BE2C (cell line): Measurements from ENCODE around the gene WWP2.

Experiments used
- DNase-seq: peaks from one replicate; pipeline ENCODE4 v3.0.0-alpha.2; 2020
- H3K27me3 ChIP-seq: fragments of 250-450 bp; sonication (Bioruptor Pico); 2 replicates; pipeline ENCODE4 v1.5.1; 2020; ENCODE audit warnings: mild to moderate bottlenecking
- H3K36me3 ChIP-seq: fragments of 250-450 bp; sonication (Bioruptor Pico); 2 replicates; pipeline ENCODE4 v1.5.1; 2020; ENCODE audit warnings: mild to moderate bottlenecking
- H3K4me1 ChIP-seq: fragments of 250-450 bp; sonication (Bioruptor Pico); 2 replicates; pipeline ENCODE4 v1.5.1; 2020
- H3K4me3 ChIP-seq: 2 replicates; pipeline ENCODE4 v1.5.1; 2011; ENCODE audit warnings: low read depth, low read length
- H3K9me3 ChIP-seq: fragments of 250-450 bp; sonication (Bioruptor Pico); 2 replicates; pipeline ENCODE4 v1.5.1; 2020
- TF ChIP-seq, protein P1 (sequence below): IDR thresholded peaks from 2 replicates; pipeline ENCODE4 v1.5.1; 2012; ENCODE audit warnings: mild to moderate bottlenecking, low read depth, low read length

The WWP2 gene

DNA sequence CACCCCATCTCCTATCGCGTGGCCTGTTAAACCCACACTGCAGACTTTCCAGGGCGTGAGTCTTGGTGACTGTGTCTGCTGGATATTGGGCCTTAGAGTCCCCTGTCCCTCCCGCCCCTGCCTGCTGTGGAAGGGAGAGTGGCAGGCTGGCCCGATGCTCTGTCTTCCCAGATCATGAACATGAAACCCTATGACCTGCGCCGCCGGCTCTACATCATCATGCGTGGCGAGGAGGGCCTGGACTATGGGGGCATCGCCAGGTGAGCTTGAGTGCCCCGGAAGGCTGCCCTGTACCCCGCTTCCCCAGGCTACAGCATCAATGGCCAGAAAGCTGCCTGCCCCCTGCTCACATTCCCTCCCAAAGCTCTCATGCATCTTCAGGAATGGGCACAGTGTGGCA, 169.5 kb downstream of the WWP2 start:
- TF ChIP-seq, protein P1, sequence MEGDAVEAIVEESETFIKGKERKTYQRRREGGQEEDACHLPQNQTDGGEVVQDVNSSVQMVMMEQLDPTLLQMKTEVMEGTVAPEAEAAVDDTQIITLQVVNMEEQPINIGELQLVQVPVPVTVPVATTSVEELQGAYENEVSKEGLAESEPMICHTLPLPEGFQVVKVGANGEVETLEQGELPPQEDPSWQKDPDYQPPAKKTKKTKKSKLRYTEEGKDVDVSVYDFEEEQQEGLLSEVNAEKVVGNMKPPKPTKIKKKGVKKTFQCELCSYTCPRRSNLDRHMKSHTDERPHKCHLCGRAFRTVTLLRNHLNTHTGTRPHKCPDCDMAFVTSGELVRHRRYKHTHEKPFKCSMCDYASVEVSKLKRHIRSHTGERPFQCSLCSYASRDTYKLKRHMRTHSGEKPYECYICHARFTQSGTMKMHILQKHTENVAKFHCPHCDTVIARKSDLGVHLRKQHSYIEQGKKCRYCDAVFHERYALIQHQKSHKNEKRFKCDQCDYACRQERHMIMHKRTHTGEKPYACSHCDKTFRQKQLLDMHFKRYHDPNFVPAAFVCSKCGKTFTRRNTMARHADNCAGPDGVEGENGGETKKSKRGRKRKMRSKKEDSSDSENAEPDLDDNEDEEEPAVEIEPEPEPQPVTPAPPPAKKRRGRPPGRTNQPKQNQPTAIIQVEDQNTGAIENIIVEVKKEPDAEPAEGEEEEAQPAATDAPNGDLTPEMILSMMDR, result no peak
- no peaks in the 10 kb centered on the region for H3K9me3 ChIP-seq
- H3K36me3 ChIP-seq, result no peaks in the 10 kb centered on the region; the same call in 1 of the 2 replicates
- DNase-seq, result no peak
- no peak overlapping the region for H3K4me3 ChIP-seq
- H3K4me1 ChIP-seq, result no peaks in the 10 kb centered on the region
- no peaks in the 10 kb centered on the region for H3K27me3 ChIP-seq

DNA sequence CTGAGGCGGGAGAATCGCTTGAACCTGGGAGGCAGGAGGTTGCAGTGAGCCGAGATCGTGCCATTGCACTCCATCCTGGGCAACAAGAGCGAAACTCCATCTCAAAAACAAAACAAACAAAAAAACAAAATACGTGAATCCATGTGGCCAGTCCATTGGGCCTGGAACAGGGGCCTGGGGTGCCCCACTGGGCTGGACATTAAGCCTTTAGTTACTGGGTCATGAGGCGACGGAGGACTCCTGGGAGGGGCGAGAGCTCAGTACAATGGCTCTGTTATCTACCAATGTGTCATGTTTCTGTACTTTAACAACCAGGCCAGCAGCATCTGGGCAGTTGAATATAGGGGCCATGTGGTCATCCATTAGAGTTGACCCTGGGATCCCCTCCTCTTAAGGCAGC, 170.1 kb downstream of the WWP2 start:
- Histone ChIP-seq H3K9me3 (no peaks in the 10 kb centered on the region), H3K36me3 (no peaks in the 10 kb centered on the region; the same call in 1 of the 2 replicates), H3K27me3 (no peaks in the 10 kb centered on the region), H3K4me3 (no peak overlapping the region), H3K4me1 (no peaks in the 10 kb centered on the region)
- TF ChIP-seq, protein P1, result no peak
- no peak for DNase-seq

DNA sequence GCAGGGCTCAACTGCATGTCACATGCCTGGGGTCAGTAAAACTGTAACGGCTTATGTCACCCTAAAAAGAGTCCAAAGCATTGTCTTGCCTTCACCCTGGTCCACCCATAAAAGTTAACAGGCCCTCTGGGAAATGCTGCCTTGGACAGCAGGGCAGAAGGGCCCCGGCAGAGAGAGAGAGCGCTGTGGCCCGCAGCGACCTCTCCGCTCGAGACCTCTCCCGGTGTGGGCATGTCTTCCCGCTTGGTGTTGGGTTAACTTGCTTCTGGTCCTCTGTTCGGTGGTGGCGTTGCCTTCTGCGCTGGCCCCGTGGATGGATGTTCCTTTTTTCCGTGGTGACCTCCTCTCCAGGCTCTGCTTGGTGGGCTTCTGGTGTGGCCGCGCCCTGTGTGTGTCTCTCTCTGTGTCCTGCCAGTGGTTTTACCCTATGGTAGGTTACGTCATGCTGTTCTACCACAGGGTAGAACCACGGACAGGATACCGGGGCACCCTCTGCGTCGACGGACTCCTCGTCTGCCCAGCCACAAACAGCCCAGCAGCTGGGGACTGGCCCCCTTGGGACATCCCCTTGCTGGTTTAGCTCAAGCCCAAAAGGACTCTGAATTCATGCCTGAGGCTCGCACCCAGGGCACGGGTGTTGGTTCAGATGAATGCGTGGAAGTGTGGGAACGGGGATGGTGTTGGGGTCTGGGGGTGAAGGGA, 170.7 kb downstream of the WWP2 start:
- Histone ChIP-seq H3K9me3 (no peaks in the 10 kb centered on the region), H3K4me1 (no peaks in the 10 kb centered on the region), H3K36me3 (peaks cover 4% of the 10 kb centered on the region; the same call in 1 of the 2 replicates), H3K27me3 (no peaks in the 10 kb centered on the region), H3K4me3 (no peak overlapping the region)
- TF ChIP-seq, protein P1, result no peak
- no peak for DNase-seq

DNA sequence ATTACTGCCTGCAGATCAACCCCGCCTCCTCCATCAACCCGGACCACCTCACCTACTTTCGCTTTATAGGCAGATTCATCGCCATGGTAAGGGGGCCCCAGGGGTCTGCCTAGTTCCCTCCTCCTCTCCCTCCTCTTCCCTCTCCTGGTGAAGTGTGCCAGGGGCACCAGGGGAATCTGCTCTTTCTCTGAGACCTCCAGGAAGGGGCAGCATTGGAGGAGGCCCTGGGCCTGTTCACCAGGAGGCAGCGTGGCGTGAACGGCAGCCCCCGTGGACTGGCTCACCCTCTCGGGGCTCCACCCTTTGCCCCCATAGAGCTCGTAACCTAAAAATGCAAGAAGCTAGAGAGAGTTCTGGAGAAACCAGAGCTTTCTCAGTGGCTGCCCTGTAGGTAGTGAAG, 171.9 kb downstream of the WWP2 start:
- Histone ChIP-seq H3K9me3 (no peaks in the 10 kb centered on the region), H3K27me3 (no peaks in the 10 kb centered on the region), H3K4me1 (no peaks in the 10 kb centered on the region), H3K4me3 (no peak overlapping the region), H3K36me3 (peaks cover 4% of the 10 kb centered on the region; the same call in 1 of the 2 replicates)
- TF ChIP-seq, protein P1, result no peak
- DNase-seq, result no peak

DNA sequence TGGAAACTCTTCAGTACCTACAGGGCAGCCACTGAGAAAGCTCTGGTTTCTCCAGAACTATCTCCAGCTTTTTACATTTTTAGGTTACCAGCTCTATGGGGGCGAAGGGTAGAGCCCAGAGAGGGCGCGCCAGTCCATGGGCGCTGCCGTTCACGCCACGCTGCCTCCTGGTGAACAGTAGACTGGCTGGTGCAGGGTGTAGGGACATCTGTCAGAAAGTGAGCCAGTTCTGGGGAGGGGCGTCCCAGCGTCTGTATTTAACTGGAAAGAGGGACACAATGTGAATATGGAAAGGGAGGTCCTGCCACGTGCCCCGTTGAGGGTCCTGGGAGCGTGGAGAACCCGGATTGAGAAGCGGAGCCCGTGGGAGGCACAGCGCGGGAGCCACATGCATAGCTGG, 172.6 kb downstream of the WWP2 start:
- no peak for DNase-seq

DNA sequence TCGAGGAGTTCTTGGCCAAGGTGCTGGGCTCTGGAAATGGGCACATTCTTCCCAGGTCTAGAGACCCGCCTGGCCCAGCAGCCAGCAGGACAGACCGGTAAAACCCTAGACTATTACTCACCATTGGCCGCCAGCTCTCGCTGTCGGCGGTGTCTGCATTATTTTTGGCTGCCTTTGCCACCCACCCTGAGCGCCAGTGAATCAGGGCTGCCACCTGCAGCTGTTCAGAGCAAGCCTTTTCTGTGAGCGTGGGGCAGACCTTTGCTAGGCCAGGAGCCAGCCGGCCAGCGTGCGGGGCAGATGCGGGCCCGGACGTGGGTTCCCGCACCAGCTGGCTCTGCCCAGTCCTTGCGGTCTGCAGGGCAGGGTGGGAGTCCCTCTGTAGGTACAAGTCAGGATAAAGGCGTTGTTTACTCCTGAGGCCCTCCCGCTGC, 173.2 kb downstream of the WWP2 start:
- Histone ChIP-seq H3K4me3 (no peak overlapping the region), H3K27me3 (no peaks in the 10 kb centered on the region), H3K9me3 (no peaks in the 10 kb centered on the region), H3K4me1 (no peaks in the 10 kb centered on the region), H3K36me3 (peaks cover 4% of the 10 kb centered on the region; the same call in 1 of the 2 replicates)
- TF ChIP-seq, protein P1, result no peak
- DNase-seq, result no peak

More for the DNA sequence above, 172.6 kb downstream of the WWP2 start:
- no peaks in the 10 kb centered on the region for H3K4me1 ChIP-seq
- H3K36me3 ChIP-seq, result peaks cover 4% of the 10 kb centered on the region; the same call in 1 of the 2 replicates
- no peaks in the 10 kb centered on the region for H3K27me3 ChIP-seq
- TF ChIP-seq, protein P1, result no peak
- no peak overlapping the region for H3K4me3 ChIP-seq
- no peaks in the 10 kb centered on the region for H3K9me3 ChIP-seq
